ENCODE measurements around the gene FRMD4A.
"Not testable (repeated sequence)": the region's sequence is repeated elsewhere in the genome, so short reads cannot be mapped to it uniquely, and the experiment has no call there.

FRMD4A gene

GRCh38 chr10:13720699-13721098 is 610.0 kb downstream of the FRMD4A start:
- no peak for DNase-seq (ENCODE audit: low read depth)

GRCh38 chr10:13719425-13719824 is 611.3 kb downstream of the FRMD4A start:
- no peak for DNase-seq (ENCODE audit: low read depth)

GRCh38 chr10:13718820-13719219 is 611.9 kb downstream of the FRMD4A start:
- no peak for DNase-seq (ENCODE audit: low read depth)

- DNase-seq (ENCODE audit: low read depth): no peak
Observed at GRCh38 chr10:13717936-13718772, 612.6 kb downstream of the FRMD4A start.

- no peak for DNase-seq (ENCODE audit: low read depth)
Observed at GRCh38 chr10:13717571-13717935, 613.2 kb downstream of the FRMD4A start.

GRCh38 chr10:13716081-13717071 is 614.3 kb downstream of the FRMD4A start:
- DNase-seq (ENCODE audit: low read depth): no peak

- not testable (repeated sequence) for DNase-seq (ENCODE audit: low read depth)
Observed at GRCh38 chr10:13715596-13715995, 615.1 kb downstream of the FRMD4A start.

- no peak for DNase-seq (ENCODE audit: low read depth)
Observed at GRCh38 chr10:13715100-13715499, 615.6 kb downstream of the FRMD4A start.

GRCh38 chr10:13712837-13713581 is 617.7 kb downstream of the FRMD4A start:
- DNase-seq (ENCODE audit: low read depth): no peak

GRCh38 chr10:13712476-13712836 is 618.3 kb downstream of the FRMD4A start:
- no peak for DNase-seq (ENCODE audit: low read depth)

GRCh38 chr10:13711291-13711690 is 619.4 kb downstream of the FRMD4A start:
- no peak for DNase-seq (ENCODE audit: low read depth)

- no peak for DNase-seq (ENCODE audit: low read depth)
Observed at GRCh38 chr10:13709931-13710650, 620.6 kb downstream of the FRMD4A start.

GRCh38 chr10:13708256-13708990 is 622.3 kb downstream of the FRMD4A start:
- no peak for DNase-seq (ENCODE audit: low read depth)

GRCh38 chr10:13707156-13707881 is 623.4 kb downstream of the FRMD4A start:
- DNase-seq (ENCODE audit: low read depth): no peak

GRCh38 chr10:13706604-13707003 is 624.1 kb downstream of the FRMD4A start:
- no peak for DNase-seq (ENCODE audit: low read depth)

- no peak for DNase-seq (ENCODE audit: low read depth)
Observed at GRCh38 chr10:13706175-13706574, 624.5 kb downstream of the FRMD4A start.

GRCh38 chr10:13705526-13706174 is 625.1 kb downstream of the FRMD4A start:
- DNase-seq (ENCODE audit: low read depth): no peak

- no peak for DNase-seq (ENCODE audit: low read depth)
Observed at GRCh38 chr10:13704964-13705363, 625.8 kb downstream of the FRMD4A start.

- DNase-seq (ENCODE audit: low read depth): no peak
Observed at GRCh38 chr10:13703997-13704536, 626.7 kb downstream of the FRMD4A start.

Data from CMK (cell line).